HepG2 (cell line): ENCODE data around the gene PFKP.

ENCODE experiments used
- GABPA ChIP-seq, 2 experiments: IDR thresholded peaks; 2 replicates each; pipeline ENCODE4 v1.6.1; 2011 to 2016; ENCODE audit warnings: low read depth in 2 of 2, low read length in 1 of 2, missing biosample characterization in 1 of 2, missing genetic modification characterization in 1 of 2
- POLR2A ChIP-seq, 2 experiments: IDR thresholded peaks; 2 replicates each; pipeline ENCODE4 v1.6.1; 2011; ENCODE audit warnings: low read depth in 2 of 2, low read length in 2 of 2, mild to moderate bottlenecking in 1 of 2, moderate library complexity in 1 of 2; ENCODE audit not compliant: insufficient read depth in 1 of 2

DNA sequence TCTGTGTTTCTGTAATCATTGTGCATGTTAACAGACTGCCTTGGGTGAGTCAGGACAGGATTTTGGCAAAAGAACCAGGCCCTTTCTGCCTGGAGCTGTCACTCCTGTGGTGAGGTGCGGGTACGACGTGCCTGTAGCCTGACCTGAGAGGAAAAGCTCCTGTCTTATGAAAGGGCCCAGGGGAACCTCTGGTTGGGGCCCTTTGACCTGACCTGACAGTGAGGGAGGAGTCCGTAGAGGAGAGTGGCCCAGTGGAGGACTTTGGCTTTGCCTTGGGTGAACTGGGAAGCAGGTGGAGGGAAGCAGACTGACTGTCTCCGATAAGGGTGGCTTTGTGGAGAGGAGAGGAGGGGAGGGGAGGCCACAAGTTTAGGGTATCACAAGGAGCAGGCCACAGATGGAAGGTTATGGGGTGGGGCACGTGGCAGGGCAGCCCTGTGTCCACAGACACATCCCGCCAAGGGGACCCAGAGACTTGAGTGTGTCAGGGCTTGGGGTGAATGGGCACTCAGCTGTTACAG lies 6.9 kb downstream of the PFKP start:
- no peak for TF ChIP-seq POLR2A (IDR thresholded peaks at IDR 0.05; ENCODE audit: insufficient read depth in 1 of 2, low read depth in 2 of 2, low read length in 2 of 2)
- no peak for TF ChIP-seq GABPA (IDR thresholded peaks at IDR 0.05; ENCODE audit: low read depth, low read length)
- no peak for TF ChIP-seq GABPA (CRISPR knock-in tag; IDR thresholded peaks at IDR 0.05; ENCODE audit: low read depth)
